Parathyroid adenoma (tissue), 2 donors: ENCODE results near the gene SHISA6.

Experiments
- H2AFZ ChIP-seq: fragments of 300-600 bp; sonication (generic); one replicate; pipeline ENCODE4 v1.7.0; 2017; ENCODE audit warnings: antibody characterized with exemption, mild to moderate bottlenecking
- H3K27ac ChIP-seq: fragments of 300-600 bp; sonication (generic); one replicate; pipeline ENCODE4 v1.7.0; 2017
- H3K27me3 ChIP-seq: fragments of 300-600 bp; sonication (generic); one replicate; pipeline ENCODE4 v1.7.0; 2017; ENCODE audit warnings: low read length; ENCODE audit not compliant: control insufficient read depth, insufficient read depth
- H3K36me3 ChIP-seq: fragments of 300-600 bp; sonication (generic); one replicate; pipeline ENCODE4 v1.7.0; 2017; ENCODE audit warnings: low read length; ENCODE audit not compliant: control insufficient read depth, insufficient read depth
- H3K4me1 ChIP-seq: fragments of 300-600 bp; sonication (generic); one replicate; pipeline ENCODE4 v1.7.0; 2017; ENCODE audit warnings: control low read depth
- H3K4me2 ChIP-seq: fragments of 300-600 bp; sonication (generic); one replicate; pipeline ENCODE4 v1.7.0; 2017; ENCODE audit warnings: low read length
- H3K4me3 ChIP-seq: fragments of 300-600 bp; sonication (generic); one replicate; pipeline ENCODE4 v1.7.0; 2017; ENCODE audit warnings: low read depth, low read length
- H3K79me2 ChIP-seq: fragments of 300-600 bp; sonication (generic); one replicate; pipeline ENCODE4 v1.7.0; 2017; ENCODE audit warnings: control low read depth
- H3K9ac ChIP-seq: fragments of 300-600 bp; sonication (generic); one replicate; pipeline ENCODE4 v1.7.0; 2017; ENCODE audit warnings: mild to moderate bottlenecking
- H3K9me3 ChIP-seq: fragments of 300-600 bp; sonication (generic); one replicate; pipeline ENCODE4 v1.7.0; 2017; ENCODE audit warnings: low read length; ENCODE audit not compliant: control insufficient read depth
- TF ChIP-seq, protein P1 (sequence below): fragments of 300-600 bp; sonication (generic); IDR thresholded peaks from one replicate; pipeline ENCODE4 v1.7.0; 2017; ENCODE audit warnings: antibody characterized with exemption, mild to moderate bottlenecking
- donor health status: primary hyperparathyroidism.

SHISA6 gene

GRCh38 chr17:11212792-11213191, 28.2 kb upstream of the SHISA6 start:
- H3K4me2 ChIP-seq, result no peak overlapping the region
- H3K27me3 ChIP-seq, result no peaks in the 10 kb centered on the region
- no peaks in the 10 kb centered on the region for H3K79me2 ChIP-seq
- no peaks in the 10 kb centered on the region for H3K36me3 ChIP-seq
- H3K9me3 ChIP-seq, result no peaks in the 10 kb centered on the region
- no peak overlapping the region for H3K4me3 ChIP-seq
- no peak overlapping the region for H2AFZ ChIP-seq
- no peaks in the 10 kb centered on the region for H3K4me1 ChIP-seq
- TF ChIP-seq, protein P1, sequence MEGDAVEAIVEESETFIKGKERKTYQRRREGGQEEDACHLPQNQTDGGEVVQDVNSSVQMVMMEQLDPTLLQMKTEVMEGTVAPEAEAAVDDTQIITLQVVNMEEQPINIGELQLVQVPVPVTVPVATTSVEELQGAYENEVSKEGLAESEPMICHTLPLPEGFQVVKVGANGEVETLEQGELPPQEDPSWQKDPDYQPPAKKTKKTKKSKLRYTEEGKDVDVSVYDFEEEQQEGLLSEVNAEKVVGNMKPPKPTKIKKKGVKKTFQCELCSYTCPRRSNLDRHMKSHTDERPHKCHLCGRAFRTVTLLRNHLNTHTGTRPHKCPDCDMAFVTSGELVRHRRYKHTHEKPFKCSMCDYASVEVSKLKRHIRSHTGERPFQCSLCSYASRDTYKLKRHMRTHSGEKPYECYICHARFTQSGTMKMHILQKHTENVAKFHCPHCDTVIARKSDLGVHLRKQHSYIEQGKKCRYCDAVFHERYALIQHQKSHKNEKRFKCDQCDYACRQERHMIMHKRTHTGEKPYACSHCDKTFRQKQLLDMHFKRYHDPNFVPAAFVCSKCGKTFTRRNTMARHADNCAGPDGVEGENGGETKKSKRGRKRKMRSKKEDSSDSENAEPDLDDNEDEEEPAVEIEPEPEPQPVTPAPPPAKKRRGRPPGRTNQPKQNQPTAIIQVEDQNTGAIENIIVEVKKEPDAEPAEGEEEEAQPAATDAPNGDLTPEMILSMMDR, result no peak
- H3K27ac ChIP-seq, result no peak overlapping the region
- H3K9ac ChIP-seq, result no peak overlapping the region

- no peak overlapping the region for H3K27ac ChIP-seq
- no peak overlapping the region for H2AFZ ChIP-seq
- no peak overlapping the region for H3K4me2 ChIP-seq
- no peak overlapping the region for H3K9ac ChIP-seq
- H3K27me3 ChIP-seq, result no peaks in the 10 kb centered on the region
- no peaks in the 10 kb centered on the region for H3K36me3 ChIP-seq
- H3K79me2 ChIP-seq, result no peaks in the 10 kb centered on the region
- H3K4me3 ChIP-seq, result no peak overlapping the region
- no peaks in the 10 kb centered on the region for H3K4me1 ChIP-seq
- TF ChIP-seq, protein P1, result no peak
- no peaks in the 10 kb centered on the region for H3K9me3 ChIP-seq
Observed at GRCh38 chr17:11216976-11217375, 24.0 kb upstream of the SHISA6 start.

DNA sequence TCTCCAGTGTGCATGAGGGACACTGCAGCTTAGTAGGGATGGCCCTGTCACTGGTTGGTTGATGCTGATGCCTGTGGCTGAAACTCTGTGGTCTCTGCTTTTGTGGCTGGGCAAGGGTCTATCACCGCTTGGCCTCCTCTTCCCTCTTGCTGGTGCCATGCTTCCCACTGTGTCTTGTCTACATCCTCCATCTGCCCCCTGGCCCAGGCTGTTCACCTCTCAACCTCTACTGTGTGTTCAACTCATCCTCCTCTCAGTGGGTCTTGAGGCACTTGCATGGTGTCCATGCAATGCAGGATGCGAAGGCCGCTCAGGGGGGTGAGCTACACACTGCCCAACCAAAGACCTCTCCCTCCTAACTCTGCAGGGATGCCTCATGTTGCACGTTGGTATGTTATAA, 19.8 kb upstream of the SHISA6 start:
- no peaks in the 10 kb centered on the region for H3K79me2 ChIP-seq
- H3K4me3 ChIP-seq, result no peak overlapping the region
- H2AFZ ChIP-seq, result no peak overlapping the region
- H3K27me3 ChIP-seq, result no peaks in the 10 kb centered on the region
- H3K4me1 ChIP-seq, result no peaks in the 10 kb centered on the region
- no peaks in the 10 kb centered on the region for H3K36me3 ChIP-seq
- no peaks in the 10 kb centered on the region for H3K9me3 ChIP-seq
- H3K9ac ChIP-seq, result no peak overlapping the region
- H3K4me2 ChIP-seq, result no peak overlapping the region
- no peak overlapping the region for H3K27ac ChIP-seq
- TF ChIP-seq, protein P1, result no peak

- no peaks in the 10 kb centered on the region for H3K79me2 ChIP-seq
- TF ChIP-seq, protein P1, result no peak
- H3K36me3 ChIP-seq, result no peaks in the 10 kb centered on the region
- H2AFZ ChIP-seq, result no peak overlapping the region
- no peak overlapping the region for H3K4me3 ChIP-seq
- H3K9ac ChIP-seq, result no peak overlapping the region
- no peak overlapping the region for H3K4me2 ChIP-seq
- H3K4me1 ChIP-seq, result no peaks in the 10 kb centered on the region
- no peak overlapping the region for H3K27ac ChIP-seq
- H3K27me3 ChIP-seq, result no peaks in the 10 kb centered on the region
- H3K9me3 ChIP-seq, result no peaks in the 10 kb centered on the region
Observed at GRCh38 chr17:11221721-11222120, 19.3 kb upstream of the SHISA6 start.

- Histone ChIP-seq H3K4me3 (no peak overlapping the region), H2AFZ (no peak overlapping the region), H3K27me3 (no peaks in the 10 kb centered on the region), H3K9ac (no peak overlapping the region), H3K4me2 (no peak overlapping the region), H3K9me3 (no peaks in the 10 kb centered on the region), H3K4me1 (no peaks in the 10 kb centered on the region), H3K27ac (no peak overlapping the region), H3K36me3 (no peaks in the 10 kb centered on the region), H3K79me2 (no peaks in the 10 kb centered on the region)
- TF ChIP-seq, protein P1, result no peak
Observed at GRCh38 chr17:11238705-11239104, 2.3 kb upstream of the SHISA6 start.
